ENCODE results near the gene DAPK1.

DNA sequence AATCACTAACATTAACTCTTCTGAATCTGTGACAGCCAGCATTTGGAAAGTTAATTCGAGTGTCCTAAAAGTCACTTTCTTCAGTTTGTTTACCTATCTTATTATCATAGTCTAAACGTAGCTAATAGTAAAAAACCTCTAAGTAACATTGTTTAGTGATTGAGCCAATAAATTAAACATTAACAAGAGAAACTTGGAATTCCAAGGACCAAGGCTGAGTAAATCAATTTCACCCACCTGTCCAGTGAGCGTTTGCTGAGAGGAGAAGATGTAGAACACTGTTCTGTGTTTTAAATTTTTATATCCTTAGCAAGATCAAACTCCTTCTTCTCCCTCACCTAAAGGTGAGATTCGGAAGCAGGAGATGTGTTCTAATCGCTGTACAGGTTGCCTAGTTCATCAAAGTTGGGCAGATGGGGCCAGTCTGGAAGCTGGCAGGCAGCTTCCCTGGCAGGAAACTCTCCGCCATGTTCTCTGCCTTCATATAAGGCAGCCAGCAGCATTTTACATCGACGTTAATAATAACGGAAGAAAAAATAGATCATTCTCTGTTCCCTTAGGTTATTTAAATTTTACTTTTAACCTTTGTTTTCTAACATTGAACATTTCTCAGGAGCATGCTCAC, 89.2 kb downstream of the DAPK1 start:
- TF ChIP-seq, protein P1, sequence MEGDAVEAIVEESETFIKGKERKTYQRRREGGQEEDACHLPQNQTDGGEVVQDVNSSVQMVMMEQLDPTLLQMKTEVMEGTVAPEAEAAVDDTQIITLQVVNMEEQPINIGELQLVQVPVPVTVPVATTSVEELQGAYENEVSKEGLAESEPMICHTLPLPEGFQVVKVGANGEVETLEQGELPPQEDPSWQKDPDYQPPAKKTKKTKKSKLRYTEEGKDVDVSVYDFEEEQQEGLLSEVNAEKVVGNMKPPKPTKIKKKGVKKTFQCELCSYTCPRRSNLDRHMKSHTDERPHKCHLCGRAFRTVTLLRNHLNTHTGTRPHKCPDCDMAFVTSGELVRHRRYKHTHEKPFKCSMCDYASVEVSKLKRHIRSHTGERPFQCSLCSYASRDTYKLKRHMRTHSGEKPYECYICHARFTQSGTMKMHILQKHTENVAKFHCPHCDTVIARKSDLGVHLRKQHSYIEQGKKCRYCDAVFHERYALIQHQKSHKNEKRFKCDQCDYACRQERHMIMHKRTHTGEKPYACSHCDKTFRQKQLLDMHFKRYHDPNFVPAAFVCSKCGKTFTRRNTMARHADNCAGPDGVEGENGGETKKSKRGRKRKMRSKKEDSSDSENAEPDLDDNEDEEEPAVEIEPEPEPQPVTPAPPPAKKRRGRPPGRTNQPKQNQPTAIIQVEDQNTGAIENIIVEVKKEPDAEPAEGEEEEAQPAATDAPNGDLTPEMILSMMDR (IDR thresholded peaks at IDR 0.05) = no peak
- TF ChIP-seq RFX5 (IDR thresholded peaks at IDR 0.05; ENCODE audit: low read length) (no peak), RCOR1 (IDR thresholded peaks at IDR 0.05; ENCODE audit: low read length) (no peak), SIN3A (IDR thresholded peaks at IDR 0.05; ENCODE audit: borderline replicate concordance, low read depth, low read length) (no peak), EP300 (IDR thresholded peaks at IDR 0.05; ENCODE audit: borderline replicate concordance in 1 of 2, low read depth in 1 of 2, low read length in 1 of 2) (no peak), MXI1 (IDR thresholded peaks at IDR 0.05; ENCODE audit: low read depth, low read length) (no peak), POLR2AphosphoS5 (IDR thresholded peaks at IDR 0.05; ENCODE audit: low read depth, low read length) (no peak), RAD21 (IDR thresholded peaks at IDR 0.05; ENCODE audit: low read length) (no peak)
- TF ChIP-seq, protein P2, sequence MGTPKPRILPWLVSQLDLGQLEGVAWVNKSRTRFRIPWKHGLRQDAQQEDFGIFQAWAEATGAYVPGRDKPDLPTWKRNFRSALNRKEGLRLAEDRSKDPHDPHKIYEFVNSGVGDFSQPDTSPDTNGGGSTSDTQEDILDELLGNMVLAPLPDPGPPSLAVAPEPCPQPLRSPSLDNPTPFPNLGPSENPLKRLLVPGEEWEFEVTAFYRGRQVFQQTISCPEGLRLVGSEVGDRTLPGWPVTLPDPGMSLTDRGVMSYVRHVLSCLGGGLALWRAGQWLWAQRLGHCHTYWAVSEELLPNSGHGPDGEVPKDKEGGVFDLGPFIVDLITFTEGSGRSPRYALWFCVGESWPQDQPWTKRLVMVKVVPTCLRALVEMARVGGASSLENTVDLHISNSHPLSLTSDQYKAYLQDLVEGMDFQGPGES (IDR thresholded peaks at IDR 0.05; ENCODE audit: low read depth, low read length) = no peak

Measured in SK-N-SH (cell line).